GM21515 (cell line): ENCODE results near the gene UNC5B.

Source experiments
- ATAC-seq: cut with Tn5 transposase; IDR thresholded peaks from one replicate; pipeline ENCODE4 v1.9.1; 2021; ENCODE audit not compliant: unreplicated experiment

UNC5B gene

GRCh38 chr10:71314694-71315225, 102.4 kb downstream of the UNC5B start:
- no peak for ATAC-seq

GRCh38 chr10:71316056-71316785, 103.9 kb downstream of the UNC5B start:
- no peak for ATAC-seq

GRCh38 chr10:71316786-71317160, 104.4 kb downstream of the UNC5B start:
- no peak for ATAC-seq

GRCh38 chr10:71317739-71318138, 105.4 kb downstream of the UNC5B start:
- no peak for ATAC-seq

- peak; percentile 69 for ATAC-seq
Measured at GRCh38 chr10:71319042-71319799, 106.9 kb downstream of the UNC5B start, which contains the start of gene SLC29A3. TSS of gene SLC29A3 (plus strand) at chr10:71319259. CDS start at chr10:71319310, 51 bp downstream.

- ATAC-seq, result no peak
Measured at GRCh38 chr10:71319800-71320392, 107.5 kb downstream of the UNC5B start.

- ATAC-seq, result no peak
Measured at GRCh38 chr10:71320592-71320991, 108.2 kb downstream of the UNC5B start.

GRCh38 chr10:71321386-71321785, 109.0 kb downstream of the UNC5B start:
- ATAC-seq, result no peak

- ATAC-seq, result no peak
Measured at GRCh38 chr10:71323407-71323806, 111.0 kb downstream of the UNC5B start.

GRCh38 chr10:71324743-71325142, 112.4 kb downstream of the UNC5B start:
- no peak for ATAC-seq

GRCh38 chr10:71325267-71325666, 112.9 kb downstream of the UNC5B start:
- ATAC-seq, result no peak

GRCh38 chr10:71326464-71326881, 114.1 kb downstream of the UNC5B start:
- ATAC-seq, result no peak

- no peak for ATAC-seq
Measured at GRCh38 chr10:71330789-71331404, 118.5 kb downstream of the UNC5B start.

GRCh38 chr10:71331736-71332135, 119.4 kb downstream of the UNC5B start:
- no peak for ATAC-seq

- ATAC-seq, result no peak
Measured at GRCh38 chr10:71332466-71332865, 120.1 kb downstream of the UNC5B start.

GRCh38 chr10:71333129-71333887, 120.9 kb downstream of the UNC5B start:
- ATAC-seq, result no peak

- ATAC-seq, result no peak
Measured at GRCh38 chr10:71334221-71334791, 121.9 kb downstream of the UNC5B start.

- ATAC-seq, result no peak
Measured at GRCh38 chr10:71335173-71335708, 122.9 kb downstream of the UNC5B start.

- ATAC-seq, result no peak
Measured at GRCh38 chr10:71336632-71337031, 124.3 kb downstream of the UNC5B start.

- ATAC-seq, result no peak
Measured at GRCh38 chr10:71337219-71337701, 124.9 kb downstream of the UNC5B start.
